Ishikawa (cell line): ENCODE results near the gene NT5C.

ENCODE experiments used
- CREB1 ChIP-seq: IDR thresholded peaks from 2 replicates; pipeline ENCODE4 v1.6.1; 2012; ENCODE audit warnings: low read depth
- EP300 ChIP-seq: IDR thresholded peaks from 2 replicates; pipeline ENCODE4 v1.6.1; 2012; ENCODE audit warnings: borderline replicate concordance
- TAF1 ChIP-seq: IDR thresholded peaks from 2 replicates; pipeline ENCODE4 v1.6.1; 2012; ENCODE audit warnings: low read depth, mild to moderate bottlenecking
- TEAD4 ChIP-seq: IDR thresholded peaks from 2 replicates; pipeline ENCODE4 v1.6.1; 2012
- TF ChIP-seq, protein P1 (sequence below): IDR thresholded peaks from 2 replicates; pipeline ENCODE4 v1.6.1; 2012
- TF ChIP-seq, protein P2 (sequence below): IDR thresholded peaks from 2 replicates; pipeline ENCODE4 v1.6.1; 2012; ENCODE audit warnings: low read depth, mild to moderate bottlenecking

DNA sequence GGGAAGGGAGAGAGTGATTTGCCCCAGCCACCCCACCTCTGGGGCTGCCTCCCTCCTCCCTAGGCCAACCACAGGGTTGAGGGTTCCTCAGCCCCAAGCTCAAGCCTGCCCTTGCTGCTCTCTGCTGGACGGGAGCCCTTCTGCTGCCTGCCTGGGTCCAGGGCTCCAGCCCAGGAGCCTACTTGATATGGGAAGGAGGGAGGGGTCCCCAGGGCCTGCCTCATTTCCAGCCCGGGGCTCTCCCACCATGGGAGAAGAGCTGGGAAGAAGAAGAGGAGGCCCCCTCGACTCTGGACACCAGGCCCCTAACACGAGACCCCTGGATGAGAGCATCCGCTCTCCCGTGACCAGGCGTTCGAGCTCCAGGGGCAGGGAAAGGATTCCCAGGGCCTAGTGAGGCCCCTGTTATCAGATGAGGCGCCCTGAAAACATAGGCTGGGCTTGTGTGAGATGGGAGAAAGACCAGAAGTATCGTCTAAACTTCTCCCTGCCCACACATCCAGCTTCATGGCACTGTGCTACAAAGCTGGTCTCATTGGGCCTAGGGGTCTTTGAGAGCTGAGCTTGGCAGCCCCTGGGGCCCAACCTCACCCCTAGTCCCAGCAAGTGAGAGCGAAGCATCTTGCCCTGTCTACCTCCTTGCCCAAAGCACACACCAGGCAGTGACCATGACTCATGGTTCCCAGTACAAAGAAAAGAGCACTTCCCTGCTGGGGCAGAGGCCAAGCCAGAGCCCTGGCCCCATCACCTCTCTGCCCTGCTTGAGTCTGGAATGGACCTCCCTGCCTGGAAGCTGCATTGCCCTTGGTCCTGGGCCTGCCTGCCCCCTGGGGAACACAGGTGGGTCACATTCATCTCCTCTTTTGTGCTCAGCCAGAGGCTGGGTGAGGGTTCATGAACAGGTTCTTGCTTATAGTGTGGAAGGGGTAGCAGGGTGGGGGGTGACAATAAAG lies 42.8 kb downstream of the NT5C start:
- TF ChIP-seq TEAD4 (peak; percentile 46), EP300 (no peak), CREB1 (no peak), TAF1 (no peak)
- TF ChIP-seq, protein P1, sequence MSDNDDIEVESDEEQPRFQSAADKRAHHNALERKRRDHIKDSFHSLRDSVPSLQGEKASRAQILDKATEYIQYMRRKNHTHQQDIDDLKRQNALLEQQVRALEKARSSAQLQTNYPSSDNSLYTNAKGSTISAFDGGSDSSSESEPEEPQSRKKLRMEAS: no peak; the same call in none of the 2 replicates
- TF ChIP-seq, protein P2, sequence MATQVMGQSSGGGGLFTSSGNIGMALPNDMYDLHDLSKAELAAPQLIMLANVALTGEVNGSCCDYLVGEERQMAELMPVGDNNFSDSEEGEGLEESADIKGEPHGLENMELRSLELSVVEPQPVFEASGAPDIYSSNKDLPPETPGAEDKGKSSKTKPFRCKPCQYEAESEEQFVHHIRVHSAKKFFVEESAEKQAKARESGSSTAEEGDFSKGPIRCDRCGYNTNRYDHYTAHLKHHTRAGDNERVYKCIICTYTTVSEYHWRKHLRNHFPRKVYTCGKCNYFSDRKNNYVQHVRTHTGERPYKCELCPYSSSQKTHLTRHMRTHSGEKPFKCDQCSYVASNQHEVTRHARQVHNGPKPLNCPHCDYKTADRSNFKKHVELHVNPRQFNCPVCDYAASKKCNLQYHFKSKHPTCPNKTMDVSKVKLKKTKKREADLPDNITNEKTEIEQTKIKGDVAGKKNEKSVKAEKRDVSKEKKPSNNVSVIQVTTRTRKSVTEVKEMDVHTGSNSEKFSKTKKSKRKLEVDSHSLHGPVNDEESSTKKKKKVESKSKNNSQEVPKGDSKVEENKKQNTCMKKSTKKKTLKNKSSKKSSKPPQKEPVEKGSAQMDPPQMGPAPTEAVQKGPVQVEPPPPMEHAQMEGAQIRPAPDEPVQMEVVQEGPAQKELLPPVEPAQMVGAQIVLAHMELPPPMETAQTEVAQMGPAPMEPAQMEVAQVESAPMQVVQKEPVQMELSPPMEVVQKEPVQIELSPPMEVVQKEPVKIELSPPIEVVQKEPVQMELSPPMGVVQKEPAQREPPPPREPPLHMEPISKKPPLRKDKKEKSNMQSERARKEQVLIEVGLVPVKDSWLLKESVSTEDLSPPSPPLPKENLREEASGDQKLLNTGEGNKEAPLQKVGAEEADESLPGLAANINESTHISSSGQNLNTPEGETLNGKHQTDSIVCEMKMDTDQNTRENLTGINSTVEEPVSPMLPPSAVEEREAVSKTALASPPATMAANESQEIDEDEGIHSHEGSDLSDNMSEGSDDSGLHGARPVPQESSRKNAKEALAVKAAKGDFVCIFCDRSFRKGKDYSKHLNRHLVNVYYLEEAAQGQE: no peak
